HG03439 (cell line): Measurements from ENCODE around the gene TRABD.
"Not testable (repeated sequence)": the region's sequence is repeated elsewhere in the genome, so short reads cannot be mapped to it uniquely, and the experiment has no call there.

Experiments
- ATAC-seq: cut with Tn5 transposase; IDR thresholded peaks from one replicate; pipeline ENCODE4 v1.9.1; 2021; ENCODE audit warnings: mild to moderate bottlenecking, moderate library complexity; ENCODE audit not compliant: unreplicated experiment

The TRABD gene

DNA sequence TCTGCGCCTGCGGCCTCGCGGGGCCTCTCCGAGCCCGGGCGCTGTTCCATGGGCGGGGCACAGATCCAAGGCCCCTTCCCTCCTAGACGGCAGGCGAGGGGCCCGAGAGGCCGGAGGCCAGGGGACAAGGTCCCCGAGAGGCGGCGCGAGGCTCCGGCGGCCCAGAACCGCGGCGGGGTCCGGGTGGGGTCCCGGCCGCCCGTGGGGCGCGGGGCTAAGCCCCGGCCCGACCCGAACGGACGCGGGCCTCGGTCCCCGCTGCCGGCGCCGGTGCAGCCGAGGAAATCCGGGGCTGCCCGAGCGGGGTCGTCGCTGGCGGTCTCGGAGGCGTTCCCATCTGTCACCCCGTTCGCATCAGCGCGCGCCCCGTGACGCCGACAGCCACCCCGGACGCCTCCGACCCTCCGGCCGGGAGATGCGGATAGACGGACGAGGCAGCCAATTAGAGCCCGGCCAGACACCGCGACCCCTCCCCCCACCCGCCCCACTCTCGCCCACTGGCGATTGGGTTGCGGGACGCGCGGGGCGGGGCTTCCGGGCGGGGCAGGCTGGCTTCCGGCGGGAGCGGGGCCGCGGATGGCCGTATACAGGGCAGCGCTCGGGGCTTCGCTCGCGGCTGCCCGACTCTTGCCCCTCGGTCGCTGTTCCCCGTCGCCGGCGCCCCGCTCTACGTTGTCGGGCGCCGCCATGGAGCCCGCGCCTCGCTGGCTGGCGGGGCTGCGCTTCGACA, 14.9 kb downstream of the TRABD start, which contains the start of gene SELENOO:
Gene SELENOO, plus strand, starts transcription at position 551 of the 730 bp plus-strand sequence. Its CDS starts 26 bp downstream, at position 577.
- peak; percentile 63 for ATAC-seq

DNA sequence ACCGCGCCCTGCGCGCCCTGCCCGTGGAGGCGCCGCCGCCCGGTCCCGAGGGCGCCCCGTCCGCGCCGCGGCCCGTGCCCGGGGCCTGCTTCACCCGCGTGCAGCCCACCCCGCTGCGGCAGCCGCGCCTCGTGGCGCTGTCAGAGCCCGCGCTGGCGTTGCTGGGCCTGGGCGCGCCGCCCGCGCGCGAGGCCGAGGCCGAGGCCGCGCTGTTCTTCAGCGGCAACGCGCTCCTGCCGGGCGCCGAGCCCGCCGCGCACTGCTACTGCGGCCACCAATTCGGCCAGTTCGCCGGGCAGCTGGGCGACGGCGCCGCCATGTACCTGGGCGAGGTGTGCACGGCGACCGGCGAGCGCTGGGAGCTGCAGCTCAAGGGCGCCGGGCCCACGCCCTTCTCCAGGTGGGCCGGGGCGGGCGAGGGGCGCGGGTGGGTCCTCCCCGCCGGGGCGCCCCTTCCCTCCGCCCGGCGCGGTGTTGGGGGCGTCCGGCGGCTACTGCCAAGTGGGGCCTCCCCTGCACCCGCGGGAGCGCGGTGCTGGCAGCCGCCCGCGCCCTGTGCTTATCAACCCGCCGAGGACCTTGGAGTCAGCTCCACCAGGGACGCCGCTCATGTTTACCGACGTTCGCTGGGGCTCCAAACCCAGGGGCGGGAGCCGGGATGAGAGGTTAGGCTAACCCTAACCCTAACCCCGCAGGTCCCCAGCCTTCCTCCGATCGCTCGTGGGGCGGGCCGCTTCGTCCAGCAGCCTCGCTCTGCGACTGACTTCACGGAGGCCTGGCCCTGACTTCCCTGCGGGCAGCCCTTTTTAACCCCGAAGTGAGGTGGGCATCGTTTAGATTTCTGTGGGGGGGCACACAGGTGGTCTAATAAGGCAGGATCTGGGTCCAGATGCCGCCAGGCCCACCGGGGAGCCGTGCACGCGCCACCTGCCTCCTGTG, 15.7 kb downstream of the TRABD start:
- ATAC-seq = peak; percentile 27

DNA sequence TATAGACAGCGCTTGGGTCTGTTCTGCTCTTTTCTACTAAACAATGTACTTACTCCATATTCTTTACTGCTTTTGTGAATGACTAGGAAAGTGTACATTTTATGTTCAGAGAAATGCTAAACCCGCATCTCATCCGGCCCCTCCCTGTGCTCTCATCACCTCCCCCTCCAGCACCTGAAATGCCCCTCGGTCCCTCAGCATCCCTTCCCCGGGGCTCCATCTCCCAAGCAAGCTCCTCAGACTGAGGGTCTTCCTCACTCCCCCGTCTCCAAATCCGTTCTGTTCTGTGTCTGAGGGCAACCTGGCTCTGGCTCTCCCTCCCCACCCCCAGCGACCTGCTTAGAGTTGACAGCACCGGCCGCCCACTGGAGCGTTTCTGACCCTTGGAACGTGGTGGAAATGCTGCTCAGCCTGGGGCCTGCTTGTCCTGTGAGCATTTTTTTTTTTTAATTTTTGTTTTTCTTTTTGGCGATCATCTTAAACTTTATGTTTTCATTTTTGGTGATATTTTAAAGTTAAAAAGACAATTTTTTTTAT, 16.5 kb downstream of the TRABD start:
- no peak for ATAC-seq

GRCh38 chr22:50203288-50203687, 17.6 kb downstream of the TRABD start:
- no peak for ATAC-seq

GRCh38 chr22:50204571-50204970, 18.9 kb downstream of the TRABD start:
- no peak for ATAC-seq

DNA sequence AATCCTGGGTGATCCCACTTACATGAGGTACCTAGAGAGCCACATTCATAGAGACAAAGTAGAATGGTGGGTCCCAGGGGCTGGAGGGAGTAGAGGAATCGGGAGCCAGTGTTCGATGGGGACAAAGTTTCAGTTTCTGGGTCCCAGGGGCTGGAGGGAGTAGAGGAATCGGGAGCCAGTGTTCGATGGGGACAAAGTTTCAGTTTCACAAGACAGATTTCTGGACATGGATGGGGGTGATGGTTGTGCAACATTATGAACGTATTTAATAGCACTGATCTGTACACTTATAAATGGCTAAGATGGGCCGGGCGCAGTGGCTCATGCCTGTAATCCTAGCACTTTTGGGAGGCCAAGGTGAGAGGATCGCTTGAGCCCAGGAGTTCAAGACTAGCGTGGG, 19.3 kb downstream of the TRABD start:
- not testable (repeated sequence) for ATAC-seq

DNA sequence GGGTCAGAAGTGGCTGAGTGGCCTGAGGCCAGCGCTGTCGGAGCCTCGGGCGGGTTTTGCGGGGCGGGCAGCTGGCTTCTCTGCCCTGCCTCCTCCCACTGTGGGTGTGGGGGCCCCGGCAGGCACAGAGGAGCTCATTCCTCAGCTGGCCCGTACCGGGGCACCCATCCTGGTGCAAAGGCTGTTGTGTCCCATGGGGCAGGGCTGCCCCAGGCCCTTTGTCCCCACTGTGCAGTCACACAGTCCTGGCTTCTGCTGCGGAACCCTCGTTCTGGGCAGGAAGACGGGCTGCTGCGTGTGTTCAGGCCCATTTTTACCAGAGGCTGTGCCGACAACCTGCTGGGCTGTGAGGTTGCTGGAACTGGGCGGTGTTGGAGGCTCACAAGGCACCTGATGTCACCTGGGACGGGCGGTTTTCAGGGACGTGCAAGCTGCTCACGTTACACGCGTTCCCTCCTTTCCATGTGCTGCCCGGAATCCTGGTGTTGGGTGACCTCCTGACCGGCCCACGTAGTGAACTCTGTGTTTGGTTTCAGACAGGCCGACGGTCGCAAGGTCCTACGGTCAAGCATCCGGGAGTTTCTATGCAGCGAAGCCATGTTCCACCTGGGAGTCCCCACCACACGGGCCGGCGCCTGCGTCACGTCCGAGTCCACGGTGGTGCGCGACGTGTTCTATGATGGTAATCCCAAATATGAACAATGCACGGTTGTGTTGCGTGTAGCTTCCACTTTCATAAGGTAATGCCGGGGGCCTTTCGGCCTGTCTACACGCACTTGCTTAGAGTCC, 20.3 kb downstream of the TRABD start:
- ATAC-seq = no peak

DNA sequence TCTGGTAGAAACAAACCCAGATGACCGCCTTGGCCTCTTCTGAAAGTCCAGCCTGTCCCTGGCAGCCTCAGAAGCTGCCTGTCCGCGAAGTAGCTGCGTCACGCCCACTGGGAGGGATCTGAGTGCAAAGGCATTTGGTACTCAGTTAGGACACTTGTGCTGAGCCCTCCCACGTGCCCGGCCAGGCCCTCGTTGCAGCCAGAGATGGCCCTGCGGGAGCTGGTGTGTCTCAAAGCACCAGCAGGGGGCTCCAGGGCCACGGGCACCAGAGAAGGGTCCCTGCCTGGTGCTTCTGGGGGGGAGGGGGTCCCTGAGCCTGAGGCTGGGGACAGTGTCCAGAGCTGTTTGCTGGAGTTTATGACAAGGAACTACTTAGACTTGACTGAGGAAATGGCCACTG, 20.9 kb downstream of the TRABD start:
- ATAC-seq = no peak

DNA sequence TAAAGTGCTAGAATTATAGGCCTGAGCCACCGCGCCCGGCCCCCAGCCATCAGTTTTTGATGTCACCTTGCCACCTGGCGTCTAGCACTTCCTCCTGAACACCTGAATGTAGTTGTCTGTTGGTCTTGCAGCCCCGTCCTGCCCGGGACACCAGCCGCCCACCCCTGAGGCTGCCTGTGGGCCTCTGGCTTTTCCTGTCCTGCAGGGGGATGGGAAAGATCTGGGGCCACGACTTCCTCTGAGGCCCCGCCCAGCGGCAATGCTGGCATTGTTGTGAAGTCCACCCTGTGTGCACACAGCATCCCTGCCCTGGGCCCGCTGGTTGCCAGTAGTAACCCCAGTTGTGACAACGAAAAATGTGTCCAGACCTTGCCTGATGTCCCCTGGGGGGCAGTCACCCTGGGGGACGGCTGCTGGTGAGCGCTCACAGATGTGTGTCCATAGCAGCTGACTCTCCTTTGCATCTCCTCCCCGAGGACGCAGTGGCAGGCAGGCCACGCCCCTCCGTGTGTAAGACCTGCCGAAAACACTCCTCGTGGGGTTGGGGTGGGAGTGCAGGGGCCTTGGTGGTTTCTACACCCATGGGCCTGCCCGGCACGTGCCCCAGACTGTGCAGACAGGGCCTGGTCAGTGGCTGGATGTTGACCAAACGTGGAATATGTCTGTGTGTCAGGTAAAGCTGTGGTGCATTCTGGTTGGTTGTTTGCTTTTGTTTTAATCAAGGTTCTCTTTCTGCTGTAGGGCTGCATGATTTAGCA, 21.8 kb downstream of the TRABD start:
- ATAC-seq = no peak

- ATAC-seq = no peak
Observed at GRCh38 chr22:50208430-50208938, 22.8 kb downstream of the TRABD start.

GRCh38 chr22:50208939-50209892, 23.5 kb downstream of the TRABD start:
- ATAC-seq = no peak

DNA sequence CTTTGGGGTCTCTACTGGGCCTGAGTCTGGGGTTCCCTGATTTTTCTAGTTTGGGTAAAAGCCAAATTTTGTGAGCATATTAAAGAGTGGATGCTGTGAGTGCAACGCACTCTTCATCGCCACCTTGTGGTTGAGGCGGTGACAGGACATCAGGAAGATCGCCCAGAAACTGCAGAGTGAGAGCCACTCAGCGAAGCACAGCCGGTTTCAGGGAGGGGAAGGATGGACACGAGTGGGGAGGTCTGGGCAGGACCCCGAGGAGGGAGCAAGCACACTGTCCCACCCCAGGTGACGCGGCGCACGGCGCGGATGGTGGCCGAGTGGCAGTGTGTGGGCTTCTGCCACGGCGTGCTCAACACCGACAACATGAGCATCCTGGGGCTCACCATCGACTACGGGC, 24.2 kb downstream of the TRABD start:
- no peak for ATAC-seq

- no peak for ATAC-seq
Observed at GRCh38 chr22:50210378-50211139, 24.8 kb downstream of the TRABD start.

- ATAC-seq = no peak
Observed at GRCh38 chr22:50211147-50211546, 25.4 kb downstream of the TRABD start.

DNA sequence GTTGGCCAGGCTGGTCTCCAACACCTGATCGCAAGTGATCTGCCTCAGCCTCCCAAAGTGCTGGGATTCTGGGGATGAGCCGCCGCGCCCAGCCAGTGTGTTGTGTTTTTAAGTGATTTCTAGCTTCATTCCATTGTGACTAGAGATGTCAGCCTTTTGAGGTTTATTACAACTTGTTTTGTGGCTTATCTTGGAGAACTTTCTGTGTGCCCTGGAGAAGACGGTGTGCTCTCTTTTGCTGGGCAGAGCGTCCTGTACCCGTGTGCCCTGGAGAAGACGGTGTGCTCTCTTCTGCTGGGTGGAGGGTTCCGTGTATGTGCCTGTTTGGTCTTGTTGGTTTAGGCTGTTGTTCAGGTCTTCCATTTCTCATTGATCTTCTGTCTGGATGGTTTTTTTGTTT, 27.6 kb downstream of the TRABD start:
- no peak for ATAC-seq

- ATAC-seq = no peak
Observed at GRCh38 chr22:50215297-50216054, 29.8 kb downstream of the TRABD start.

GRCh38 chr22:50216055-50216683, 30.5 kb downstream of the TRABD start:
- no peak for ATAC-seq
